ENCODE data around the gene GRIP1.

DNA sequence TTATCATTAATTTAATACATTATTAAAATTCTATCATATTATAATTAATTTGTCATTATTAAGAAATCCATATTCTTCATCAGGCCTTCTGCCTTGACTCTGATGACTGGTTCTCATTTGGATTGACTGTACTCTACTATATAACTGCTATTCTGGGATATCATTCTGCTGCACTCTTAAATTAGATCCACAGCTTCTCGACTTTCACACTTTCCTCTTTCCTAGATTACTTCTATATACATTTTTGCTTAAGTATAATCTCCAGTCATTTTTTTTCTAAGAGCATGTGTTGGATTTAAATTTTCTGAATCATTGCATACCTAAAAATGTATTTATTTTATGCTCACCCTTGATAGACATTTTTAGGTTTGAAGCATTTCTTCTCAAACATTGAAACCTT lies 12.4 kb downstream of the GRIP1 start:
- TF ChIP-seq CTCF (IDR thresholded peaks at IDR 0.05) (no peak), POLR2A (IDR thresholded peaks at IDR 0.05) (no peak)

Measured in vagina (tissue), 2 donors.